ENCODE measurements around the gene TFG. TPM values are rescaled to one million over a fixed set of nuclear protein-coding genes. Genes with fewer than 3 reads are reported as not detected.

The TFG gene
- total and polyA plus RNA-seq, 2 of the 4 experiments (the other 2 are of a cell fraction) = 47.7 to 165 TPM

- dilution Hi-C loops (cut with HindIII; ENCODE audit: low sequenced_read_pairs, unreplicated experiment) = no loop called here
Observed at GRCh38 chr3:100761951-100762350, 52.7 kb downstream of the TFG start.

More at GRCh38 chr3:100761951-100762350, 52.7 kb downstream of the TFG start:
- Histone ChIP-seq H3K9me1 (ENCODE audit: insufficient read depth, low read length) (no peaks in the 10 kb centered on the region), H3K4me3 (ENCODE audit: insufficient read depth, low read depth, low read length) (no peak overlapping the region), H2AK9ac (replicated peaks; ENCODE audit: low read depth, low read length, poor library complexity) (no peak overlapping the region), H3K27me3 (ENCODE audit: control insufficient read depth, insufficient read depth, low read length) (no peaks in the 10 kb centered on the region; the same call in 1 of the 2 replicates), H2BK120ac (ENCODE audit: low read depth, low read length) (no peak overlapping the region), H2BK5ac (ENCODE audit: low read depth, low read length, poor library complexity, severe bottlenecking) (no peak overlapping the region), H3K23ac (ENCODE audit: low read depth, low read length) (no peak overlapping the region), H3K14ac (replicated peaks; ENCODE audit: low read depth, low read length) (no peak overlapping the region), H3K9ac (ENCODE audit: low read depth, low read length) (no peak overlapping the region), H3K56ac (ENCODE audit: extremely low read depth, insufficient read depth, low read length) (no peak overlapping the region), H3K36me3 (ENCODE audit: control insufficient read depth, insufficient read depth, low read length) (0 out of 2 replicates have a peak, but pooled peaks cover 1% of the 10 kb centered on the region), H4K8ac (ENCODE audit: low read depth in 2 of 2, low read length in 2 of 2) (no peak overlapping the region), H2AFZ (replicated peaks; ENCODE audit: low read length, poor library complexity) (no peak overlapping the region), H3K18ac (ENCODE audit: low read depth, low read length) (no peak overlapping the region), H4K91ac (ENCODE audit: insufficient read depth, low read depth, low read length) (no peak overlapping the region), H3K9me3 (ENCODE audit: control insufficient read depth, insufficient read depth, low read length) (no peaks in the 10 kb centered on the region), H3K79me1 (ENCODE audit: low read depth in 1 of 2, low read length in 2 of 2) (no peaks in the 10 kb centered on the region), H3K4ac (ENCODE audit: low read depth, low read length) (no peak overlapping the region), H2BK20ac (ENCODE audit: low read depth, low read length) (no peak overlapping the region), H2AK5ac (ENCODE audit: low read depth, low read length) (no peak overlapping the region), H3K4me2 (ENCODE audit: low read depth, low read length) (no peak overlapping the region), H2BK15ac (ENCODE audit: low read depth, low read length) (no peak overlapping the region), H3K4me1 (ENCODE audit: control insufficient read depth, insufficient read depth, low read length) (no peaks in the 10 kb centered on the region), H3K27ac (ENCODE audit: insufficient read depth, low read length) (no peak overlapping the region), H4K5ac (ENCODE audit: low read depth, low read length) (no peak overlapping the region), H4K20me1 (ENCODE audit: insufficient read depth, low read length) (no peaks in the 10 kb centered on the region)
- no TSS peak for BruUV-seq (replicated peaks)
- no peak for DNase-seq
- TF ChIP-seq POLR2A (IDR thresholded peaks at IDR 0.05; ENCODE audit: low read depth, low read length) = no peak
- TF ChIP-seq, protein P1, sequence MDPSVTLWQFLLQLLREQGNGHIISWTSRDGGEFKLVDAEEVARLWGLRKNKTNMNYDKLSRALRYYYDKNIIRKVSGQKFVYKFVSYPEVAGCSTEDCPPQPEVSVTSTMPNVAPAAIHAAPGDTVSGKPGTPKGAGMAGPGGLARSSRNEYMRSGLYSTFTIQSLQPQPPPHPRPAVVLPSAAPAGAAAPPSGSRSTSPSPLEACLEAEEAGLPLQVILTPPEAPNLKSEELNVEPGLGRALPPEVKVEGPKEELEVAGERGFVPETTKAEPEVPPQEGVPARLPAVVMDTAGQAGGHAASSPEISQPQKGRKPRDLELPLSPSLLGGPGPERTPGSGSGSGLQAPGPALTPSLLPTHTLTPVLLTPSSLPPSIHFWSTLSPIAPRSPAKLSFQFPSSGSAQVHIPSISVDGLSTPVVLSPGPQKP (IDR thresholded peaks at IDR 0.05; ENCODE audit: borderline replicate concordance, low read depth, low read length) = no peak
- intact Hi-C loops (cut with micrococcal nuclease) = loop anchor here (5.0 kb wide), 1 partner anchor 35 kb away; no protein-coding TSS in a partner anchor
- ATAC-seq (ENCODE audit: low read depth) = no peak
- CTCF ChIA-PET = interaction anchor here (0.8 kb wide), 1 partner anchor 16 kb away, joined by 3 read pairs; no protein-coding TSS in a partner anchor
- POLR2A ChIA-PET (ENCODE audit: unreplicated experiment) = no interaction called here
- in situ Hi-C loops (cut with MboI; ENCODE audit: low sequenced_read_pairs) = no loop called here

Measured in IMR-90 (cell line).